NCI-H146 treated with DMSO at 0.1 percent for 48 hours (cell line): ENCODE data around the gene GSTO2.

Experiments used
- DNase-seq: peaks from one replicate; lab custom pipeline; 2025; ENCODE audit not compliant: unreplicated experiment; lab: John Stamatoyannopoulos, UW

GSTO2 gene

DNA sequence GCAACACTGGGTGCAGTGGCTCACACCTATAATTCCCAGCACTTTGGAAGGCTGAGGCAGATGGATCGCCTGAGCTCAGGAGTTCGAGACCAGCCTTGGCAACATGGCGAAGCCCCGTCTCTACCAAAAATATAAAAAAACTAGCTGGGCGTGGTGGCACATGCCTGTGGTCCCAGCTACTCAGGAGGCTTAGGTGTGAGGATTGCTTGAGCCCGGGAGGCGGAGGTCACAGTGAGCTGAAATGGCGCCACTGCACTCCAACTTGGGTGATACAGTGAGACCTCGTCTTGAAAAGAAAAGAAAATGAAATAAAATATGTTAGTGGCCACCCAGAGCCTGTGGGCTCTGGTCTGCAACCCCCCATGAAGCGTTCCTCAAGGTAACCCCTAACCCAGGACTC, 55.9 kb downstream of the GSTO2 start:
- no peak for DNase-seq

DNA sequence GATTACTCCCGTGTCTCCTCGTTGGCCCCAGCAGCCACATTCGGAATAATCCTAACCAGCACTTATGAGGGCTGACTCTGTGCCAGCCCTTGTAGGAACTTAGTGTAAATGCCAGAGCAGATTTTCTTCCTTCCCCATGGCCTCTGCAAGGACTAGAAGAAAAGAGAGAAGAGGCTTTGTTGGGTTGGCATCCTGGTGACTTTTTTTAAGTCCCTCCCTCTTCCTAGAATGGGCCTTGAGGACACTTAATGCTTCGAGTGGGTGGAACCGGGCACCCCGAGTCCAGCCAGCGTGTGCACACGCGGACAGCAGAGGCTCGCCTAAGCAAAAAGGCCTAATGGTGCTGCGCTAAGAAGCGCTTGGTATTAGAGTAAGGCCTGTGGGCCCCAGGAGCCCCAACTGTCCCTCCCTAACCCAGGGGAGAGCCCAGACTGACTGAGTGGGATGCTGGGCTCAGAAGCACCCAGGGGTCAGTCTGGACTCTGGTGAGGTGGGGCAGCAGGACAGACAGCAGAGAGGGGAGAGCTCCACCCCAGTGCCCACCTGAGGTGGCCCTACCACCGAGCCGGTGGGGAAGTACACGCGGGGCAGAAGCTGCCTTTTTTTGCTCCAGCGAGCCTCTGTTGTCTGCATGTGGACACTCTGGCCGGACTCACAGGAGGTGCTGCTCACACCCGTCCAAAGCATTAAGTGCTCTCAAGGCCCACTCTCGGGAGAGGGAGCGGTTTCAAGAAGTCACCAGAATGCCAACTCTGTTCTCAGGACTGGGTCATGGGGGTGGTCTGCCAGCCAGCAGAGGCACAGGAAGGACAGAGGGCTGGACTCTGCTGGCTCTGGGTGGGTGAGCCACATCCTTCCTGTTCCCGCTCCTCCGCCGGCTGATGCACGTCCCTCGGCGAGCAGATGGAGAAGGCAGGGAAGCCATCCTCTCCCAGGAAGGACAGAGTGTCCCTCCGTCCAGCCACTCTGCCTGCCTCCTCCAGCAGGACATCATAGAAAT, 56.8 kb downstream of the GSTO2 start:
- no peak for DNase-seq

DNA sequence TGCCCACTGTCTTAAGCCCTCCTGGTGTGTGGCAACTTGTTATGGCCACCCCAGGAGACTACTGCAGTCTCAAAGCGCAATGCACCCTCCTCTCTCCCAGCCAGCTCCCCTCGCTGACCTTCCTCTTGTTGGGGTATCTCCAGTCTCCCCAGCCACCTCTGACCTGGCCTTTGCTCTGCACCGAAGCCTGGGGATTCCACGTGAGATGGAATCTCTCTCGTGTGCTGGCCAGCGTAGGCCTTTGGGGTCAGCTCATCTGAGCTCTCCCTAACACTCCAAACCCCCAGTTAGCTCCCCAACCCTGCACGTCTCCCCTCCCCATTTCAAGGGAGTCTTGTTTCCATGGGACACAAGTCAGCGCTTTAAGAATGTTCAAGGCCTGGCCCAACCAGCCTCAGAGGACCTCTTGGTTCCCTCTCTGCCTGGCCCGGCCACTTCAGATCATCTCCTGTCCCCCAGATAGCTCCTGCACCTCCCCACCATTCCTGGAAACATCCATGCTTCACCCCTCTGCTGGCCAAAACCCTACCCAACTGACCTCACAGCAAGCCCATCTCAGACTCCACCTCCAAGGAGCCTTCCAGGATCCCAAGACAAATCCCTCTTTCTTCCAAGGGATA, 58.1 kb downstream of the GSTO2 start:
- DNase-seq, result no peak

DNA sequence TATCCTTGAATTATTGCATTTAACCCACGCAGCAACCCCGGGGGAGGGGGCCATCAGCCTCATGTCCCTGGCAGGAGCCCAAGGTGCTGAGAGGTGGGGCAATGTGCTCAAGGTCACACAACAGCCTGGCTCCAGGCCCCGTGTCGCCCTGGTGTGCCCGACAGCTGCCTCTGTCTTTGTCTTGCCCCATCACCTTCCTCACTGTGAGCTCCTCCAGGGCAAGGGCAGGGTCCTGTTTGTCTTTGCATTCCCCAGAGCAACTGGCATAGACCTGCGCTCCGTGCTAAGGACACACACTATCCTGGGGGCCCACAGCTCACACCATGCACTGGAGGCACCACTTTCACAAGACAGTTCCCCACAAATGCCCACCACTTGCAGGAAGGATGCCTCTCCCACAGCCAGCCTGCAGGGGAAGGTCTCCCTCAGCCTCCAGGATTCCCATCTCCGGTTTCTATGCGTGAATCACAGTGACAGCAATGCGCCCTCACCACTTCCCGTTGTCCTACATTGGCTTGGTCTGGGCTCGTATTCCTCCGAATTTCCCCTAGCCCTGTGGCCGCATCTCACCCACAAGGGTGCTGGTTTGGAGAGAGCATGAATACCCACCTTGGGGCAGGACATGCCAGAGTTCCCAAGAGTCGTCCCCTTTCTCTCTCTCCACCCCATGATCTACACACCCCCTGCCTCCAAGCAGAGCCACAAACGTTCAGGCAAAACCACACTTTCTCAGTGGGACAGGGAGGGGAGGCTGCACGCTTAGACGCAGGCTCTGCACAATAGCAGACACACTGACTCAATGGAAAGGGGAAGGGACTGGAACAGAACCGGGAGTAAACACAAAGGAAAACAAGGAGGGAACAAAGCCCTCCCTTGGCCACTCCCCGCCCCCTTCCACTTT, 59.0 kb downstream of the GSTO2 start:
- DNase-seq, result no peak

DNA sequence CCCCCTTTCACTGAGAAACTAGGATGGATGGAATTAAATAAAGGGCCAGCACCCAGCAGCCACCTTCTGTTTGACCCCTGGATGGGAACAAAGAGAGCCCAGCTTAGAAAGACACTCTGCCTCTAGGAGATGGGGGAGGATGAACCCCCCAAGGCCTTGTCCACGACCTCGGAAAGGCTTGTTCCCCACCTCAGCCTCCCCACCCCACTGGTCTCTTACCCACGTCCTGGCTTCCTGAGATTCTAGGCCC, 59.6 kb downstream of the GSTO2 start:
- no peak for DNase-seq

DNA sequence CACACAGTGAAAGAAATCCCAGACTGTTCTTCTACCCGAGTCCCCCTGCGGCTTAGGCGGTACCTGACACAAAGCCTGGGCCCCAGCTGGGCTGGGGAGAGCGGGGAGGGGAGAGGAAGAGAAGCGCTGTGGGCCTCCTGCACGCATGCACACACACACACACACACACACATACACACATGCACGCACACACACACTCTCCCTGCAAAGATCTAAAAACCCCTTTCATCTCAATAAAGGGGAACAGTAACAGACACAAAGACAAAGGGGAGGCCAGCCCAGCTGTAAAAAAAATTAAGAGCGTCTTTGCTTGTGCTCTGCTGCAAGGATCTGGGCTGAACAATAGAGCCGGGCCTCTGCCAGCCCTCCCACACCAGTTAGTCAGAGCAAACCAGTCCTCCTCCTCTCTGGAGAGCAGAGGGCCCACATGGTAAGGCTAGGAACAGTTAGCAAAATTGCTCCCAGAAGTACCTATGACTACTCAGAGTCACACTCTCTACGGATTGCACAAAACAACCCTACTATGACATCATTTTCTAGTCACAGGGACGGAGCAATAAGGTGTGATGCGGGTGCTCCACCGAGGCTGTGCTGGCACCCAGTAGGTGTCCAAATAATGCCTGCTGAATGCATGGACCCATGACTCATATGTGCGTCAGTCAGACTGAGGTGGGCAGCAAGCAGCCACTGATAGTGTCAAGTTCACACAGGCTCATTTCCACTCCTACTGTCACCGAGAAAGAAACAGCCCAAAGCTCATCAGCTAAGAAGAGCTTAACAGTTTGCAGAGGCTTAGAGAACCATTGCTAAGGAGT, 60.1 kb downstream of the GSTO2 start:
- peak; percentile 18 for DNase-seq

DNA sequence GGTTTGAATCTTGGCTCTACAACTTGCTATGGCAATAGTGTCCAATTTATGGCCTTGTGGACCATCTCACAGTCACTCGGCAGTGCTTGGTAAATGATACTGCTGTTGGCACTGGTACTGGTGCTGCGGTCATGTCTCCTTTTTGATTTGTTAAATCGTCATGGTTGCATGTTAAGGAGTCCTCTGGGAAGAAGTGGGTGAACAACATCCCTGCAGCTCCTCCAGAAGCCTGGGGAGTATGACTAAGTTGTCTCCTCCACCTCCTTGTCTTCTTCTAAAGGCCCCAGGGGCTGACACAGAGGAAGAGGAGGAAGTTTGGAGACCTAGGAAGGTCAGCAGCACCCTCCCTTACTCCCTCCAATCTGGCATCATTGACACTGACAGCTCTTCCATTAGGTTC, 60.8 kb downstream of the GSTO2 start:
- no peak for DNase-seq

DNA sequence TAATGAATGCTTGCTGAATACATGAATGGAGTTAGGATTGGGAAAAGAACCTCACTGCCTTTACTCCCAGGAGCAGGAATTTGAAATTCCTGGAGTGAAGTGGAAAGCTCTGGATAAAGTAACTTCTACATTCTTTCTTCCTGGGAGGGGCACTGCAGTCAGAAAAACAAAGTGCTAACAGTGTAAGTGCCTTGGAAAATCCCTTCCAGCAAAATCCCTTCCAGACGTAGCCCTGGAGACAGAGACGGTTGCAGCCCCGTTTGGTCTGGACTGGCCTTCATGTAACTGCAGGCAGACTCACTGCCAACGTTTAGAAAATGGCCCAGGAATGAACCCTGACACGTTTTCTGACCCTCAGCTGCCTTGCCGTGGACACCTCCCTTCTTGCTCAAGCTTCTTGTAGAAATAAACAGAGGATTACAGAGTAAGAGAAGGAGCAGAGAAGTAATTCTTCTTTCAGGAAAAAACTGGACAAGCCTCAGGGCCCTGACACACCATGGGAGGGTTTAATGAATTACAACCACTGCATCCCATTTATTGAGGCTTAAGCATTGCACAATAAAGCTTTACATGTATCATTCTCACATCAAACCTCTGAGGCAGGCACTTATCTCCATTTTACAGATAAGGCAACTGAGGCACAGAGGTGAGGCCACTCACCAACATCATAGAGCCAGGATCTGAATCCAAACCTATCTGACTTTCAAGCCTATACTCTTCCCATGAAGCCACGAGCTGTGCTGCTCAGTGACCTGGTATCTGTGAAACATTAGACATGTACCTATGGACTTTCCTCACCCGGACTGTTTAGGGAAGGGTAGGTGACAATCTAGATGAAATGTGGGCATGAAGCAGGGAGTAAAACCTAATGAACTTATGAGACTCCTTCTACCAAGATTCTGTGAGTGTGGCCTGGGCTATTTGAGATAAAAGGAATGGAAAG, 61.5 kb downstream of the GSTO2 start:
- no peak for DNase-seq

DNA sequence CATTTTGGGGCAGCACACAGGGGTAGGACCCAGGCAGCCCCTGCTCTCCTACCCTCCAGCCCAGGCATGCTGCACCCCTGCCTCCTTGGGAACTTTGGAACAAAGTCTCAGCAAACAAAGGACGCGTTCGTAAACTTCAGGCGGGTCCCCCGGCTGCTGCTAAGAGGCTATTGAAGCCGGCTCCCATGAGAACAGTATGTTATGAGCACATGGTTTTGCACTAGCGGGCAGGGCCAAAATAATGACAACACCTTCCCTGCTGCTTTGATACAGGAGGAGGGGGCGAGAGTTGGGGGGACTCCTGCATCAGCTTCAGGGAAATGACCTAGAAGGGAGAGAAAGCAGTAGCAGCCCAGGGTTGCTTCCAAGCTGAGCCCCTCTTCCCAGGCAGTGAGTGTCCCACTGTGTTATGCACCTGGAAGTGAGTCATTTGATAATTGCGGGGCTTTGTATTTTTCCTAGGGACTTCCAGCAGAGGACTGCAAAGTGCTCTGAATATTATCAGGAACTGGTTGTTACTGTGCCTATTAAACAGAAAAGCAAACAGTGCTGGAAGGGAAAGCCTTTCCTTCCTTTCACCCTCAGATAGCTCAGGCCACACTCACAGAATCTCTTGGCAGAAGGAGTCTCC, 62.3 kb downstream of the GSTO2 start:
- DNase-seq, result peak; percentile 87

DNA sequence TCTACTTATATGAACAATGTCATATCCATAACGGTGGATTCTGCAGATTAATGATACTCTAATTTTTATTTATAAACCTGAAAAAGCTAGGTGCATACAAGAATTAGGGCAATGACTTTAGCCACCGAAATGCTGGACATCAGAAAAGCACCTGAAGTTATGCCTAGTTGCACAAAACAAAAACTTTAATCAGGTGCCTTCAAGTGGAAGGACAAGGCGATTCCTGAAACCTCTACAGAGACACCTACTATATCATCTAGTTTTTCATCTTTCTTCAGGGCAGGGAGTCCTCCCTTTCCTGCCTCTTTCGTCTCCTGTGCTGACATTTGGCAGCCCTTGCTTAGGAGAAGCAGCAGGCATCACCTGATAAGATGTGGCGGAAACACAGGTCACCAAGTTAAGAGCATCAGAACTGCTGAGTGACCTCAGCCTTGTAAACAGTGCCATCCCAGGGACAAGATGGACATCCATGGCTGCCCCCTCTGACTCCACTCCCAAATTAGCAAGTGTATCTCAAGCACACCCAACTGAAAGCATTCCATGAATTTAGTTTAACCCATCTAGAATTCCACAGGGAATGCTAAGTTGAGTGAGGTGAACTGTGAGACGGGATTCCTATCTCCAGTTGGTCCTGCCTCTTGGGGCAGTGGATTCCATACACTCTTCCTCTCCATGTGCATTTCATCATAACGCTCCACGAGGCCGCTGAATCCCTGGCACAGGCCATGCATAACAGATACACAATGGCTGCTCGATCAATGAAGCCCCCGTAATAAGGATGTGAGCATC, 63.5 kb downstream of the GSTO2 start:
- no peak for DNase-seq

DNA sequence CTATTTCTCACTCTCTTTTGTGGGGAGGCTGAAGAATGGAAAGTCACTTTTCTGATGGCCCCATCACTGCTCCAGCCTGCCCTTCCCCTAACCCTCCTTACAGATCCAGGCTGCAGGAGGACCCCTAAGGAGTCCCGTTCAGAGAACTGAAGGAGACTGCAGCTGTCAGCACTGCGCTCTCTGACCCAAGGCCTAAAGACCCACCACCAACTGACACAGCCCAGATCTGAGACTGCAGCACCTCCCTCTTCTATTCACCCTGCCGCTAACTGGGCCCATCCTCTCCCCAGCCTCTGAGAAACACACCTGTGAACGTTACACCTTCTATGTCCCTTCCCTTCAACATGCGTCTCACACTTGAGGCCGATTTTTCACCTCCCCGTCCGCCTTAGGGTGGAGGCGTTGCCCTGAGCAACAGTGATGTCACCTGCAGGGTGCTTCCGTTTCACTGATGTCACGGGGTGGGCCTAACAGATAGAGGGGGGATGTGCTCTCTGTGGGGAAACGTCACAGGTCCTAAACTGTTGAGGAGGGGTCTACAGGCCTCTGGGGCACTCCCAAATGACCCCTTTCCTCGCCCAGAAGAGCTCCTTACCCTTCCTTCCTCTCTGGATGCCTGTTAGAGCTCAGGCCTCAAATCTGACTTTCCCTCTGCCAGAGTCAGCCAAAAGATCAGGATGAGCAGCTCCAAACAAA, 64.2 kb downstream of the GSTO2 start:
- DNase-seq, result no peak

DNA sequence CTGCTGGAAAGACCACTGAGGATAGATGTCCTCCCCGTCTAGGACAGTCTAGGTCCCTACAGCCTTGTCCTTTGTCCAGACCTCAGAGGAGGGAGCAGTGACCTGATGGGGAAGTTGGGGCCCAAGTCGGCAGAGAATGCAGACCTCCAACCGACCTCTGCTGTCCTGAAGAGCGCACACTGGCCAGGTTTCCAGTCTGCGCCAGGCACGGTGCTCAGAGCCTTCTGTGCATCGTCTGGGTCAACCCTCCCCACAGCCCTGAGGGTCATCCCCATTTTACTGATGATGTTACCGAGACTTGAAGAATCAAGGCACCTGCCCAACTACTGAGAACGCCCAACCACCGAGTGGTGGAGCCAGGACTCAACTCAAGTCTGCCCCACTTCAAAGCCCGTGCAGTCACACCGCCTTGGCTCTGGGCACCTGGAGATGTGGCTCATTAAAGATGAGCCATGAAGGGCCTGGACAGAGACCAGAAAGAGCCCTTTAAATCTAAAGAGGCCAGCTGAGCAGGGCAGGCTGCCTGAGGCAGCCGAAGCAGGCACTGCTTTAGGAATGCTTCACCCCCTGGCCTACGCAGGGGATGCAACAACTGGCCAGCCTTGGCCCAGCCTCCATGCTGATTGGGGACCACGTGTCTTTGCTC, 64.9 kb downstream of the GSTO2 start:
- DNase-seq, result no peak

DNA sequence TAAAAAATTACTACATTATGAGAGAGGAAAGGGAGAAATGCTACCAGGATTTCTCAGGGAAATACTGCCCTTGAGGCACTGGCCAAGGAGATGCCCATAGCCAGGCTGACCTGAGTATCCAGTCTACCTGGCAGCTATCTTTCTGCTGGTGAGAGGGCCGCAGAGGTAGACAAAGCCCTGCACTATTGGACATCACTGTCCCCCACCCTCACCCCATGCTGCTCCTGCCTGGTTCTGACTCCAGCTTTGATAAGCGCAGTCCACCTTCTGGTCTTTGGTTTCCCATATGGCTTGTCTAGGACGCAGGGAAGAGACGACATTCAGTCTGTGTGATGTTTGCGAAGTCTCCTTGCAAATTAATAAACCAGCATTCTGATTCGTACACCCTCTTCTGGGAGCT, 65.6 kb downstream of the GSTO2 start:
- DNase-seq, result no peak

DNA sequence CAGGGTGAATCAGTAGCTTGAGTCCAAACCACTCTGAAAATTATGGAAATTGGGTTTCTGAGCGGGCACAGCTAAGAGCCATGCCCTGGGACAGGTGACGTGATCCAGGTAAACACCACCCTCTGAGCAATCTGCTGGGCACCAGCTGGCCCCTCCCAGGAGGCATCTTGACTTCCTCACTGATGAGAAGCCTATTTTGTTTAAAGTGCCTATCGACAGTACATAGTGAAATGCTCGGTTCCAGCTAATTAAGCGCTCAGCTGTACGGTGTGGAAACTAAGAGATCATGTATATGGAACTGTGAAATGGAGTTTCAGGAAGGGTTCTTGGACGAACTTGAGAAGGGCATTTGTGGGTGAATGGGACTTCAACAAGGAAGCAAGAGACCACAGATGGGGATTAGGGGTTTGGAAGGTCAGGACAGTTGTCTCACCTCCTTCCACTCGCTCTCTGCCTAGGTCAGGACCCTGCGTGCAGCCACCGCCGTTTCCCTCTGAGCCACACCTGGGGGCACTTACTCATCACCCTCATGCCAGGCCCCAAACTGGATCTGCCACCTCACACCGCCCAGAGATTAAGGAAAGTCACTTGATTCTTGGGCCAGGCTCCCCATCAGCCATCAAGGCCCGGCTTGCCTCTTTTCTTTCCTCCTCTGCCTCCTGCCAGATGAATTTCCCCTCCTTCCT, 66.1 kb downstream of the GSTO2 start:
- peak; percentile 35 for DNase-seq

DNA sequence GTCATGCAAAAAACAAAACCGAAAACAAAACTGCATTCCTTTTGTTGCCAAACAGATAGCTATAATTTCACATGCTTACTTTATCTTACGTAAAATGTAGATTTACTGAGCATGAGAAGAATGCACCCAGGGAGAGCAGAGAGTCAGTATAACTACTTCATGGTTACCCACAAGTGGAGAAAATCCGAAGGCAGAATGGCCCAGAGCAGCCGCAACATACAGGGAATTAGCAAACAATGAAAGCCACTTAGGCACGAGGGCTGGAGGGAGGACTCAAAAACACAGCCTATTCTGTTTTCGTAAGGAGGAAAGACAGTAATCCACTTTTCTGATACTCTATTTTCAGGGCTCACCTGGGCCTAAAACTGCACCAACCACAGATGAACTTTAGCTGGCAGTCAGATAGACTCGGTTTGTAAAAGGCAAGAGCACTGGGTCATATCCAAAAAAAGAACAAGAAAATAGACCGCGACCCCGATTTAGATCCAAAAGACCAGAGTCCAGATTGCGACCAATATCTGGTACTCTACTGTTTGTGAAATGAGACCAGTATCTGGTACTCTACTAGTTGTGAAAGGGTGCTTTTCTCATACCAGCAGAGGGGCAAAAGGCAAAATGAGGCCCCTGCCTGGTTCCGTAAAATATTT, 68.0 kb downstream of the GSTO2 start:
- DNase-seq, result no peak

DNA sequence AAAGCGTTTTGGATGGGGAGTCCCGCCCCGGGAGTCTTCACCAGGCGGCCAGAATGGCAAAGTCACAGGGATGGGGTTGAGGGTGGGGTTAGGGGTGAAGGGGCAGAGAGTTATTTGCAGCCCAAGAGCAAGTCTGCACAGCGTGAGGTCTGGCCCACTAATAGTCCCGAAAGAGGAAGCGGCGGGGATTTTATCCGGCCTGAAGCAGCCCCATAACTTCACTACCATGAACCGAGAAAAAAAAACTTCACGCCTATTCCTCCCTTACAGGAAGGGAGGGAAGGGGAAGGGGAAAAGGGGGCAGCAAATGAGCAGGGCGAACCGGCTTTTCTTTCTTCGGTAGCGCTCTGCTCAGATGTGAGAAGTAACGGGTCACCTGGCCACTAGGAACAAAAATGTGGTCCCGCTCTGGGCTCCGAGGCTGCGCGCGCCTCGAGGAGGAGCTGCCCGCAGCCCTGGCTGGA, 68.6 kb downstream of the GSTO2 start:
- no peak for DNase-seq
